OCI-LY3 (cell line): ENCODE data around the gene MYOT.
"Not testable (repeated sequence)": the region's sequence is repeated elsewhere in the genome, so short reads cannot be mapped to it uniquely, and the experiment has no call there.

ENCODE experiments used
- EZH2phosphoT487 ChIP-seq: fragments of 200-600 bp; shearing (Covaris generic); IDR thresholded peaks from 2 replicates; pipeline ENCODE4 v1.6.1; 2018; ENCODE audit warnings: antibody characterized with exemption, mixed run types, low read depth
- TF ChIP-seq, protein P1 (sequence below): fragments of 200-600, 300-600 bp; sonication (generic); IDR thresholded peaks from 2 replicates; pipeline ENCODE4 v1.5.1; 2014; ENCODE audit warnings: antibody characterized with exemption, low read length, low read depth

DNA sequence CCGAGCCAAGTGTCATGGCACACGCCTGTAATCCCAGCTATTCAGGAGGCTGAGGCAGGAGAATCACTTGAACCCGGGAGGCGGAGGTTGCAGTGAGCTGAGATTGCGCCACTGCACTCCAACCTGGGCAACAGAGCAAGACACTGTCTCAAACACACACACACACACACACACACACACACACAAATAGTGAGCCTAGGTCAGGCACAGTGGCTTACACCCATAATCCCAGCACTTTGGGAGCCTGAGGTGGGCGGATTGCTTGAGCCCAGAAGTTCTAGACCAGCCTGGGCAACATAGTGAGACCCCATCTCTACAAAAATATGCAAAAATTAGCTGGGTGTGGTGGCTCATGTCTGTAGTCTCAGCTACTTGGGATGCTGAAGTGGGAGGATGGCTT, 4.0 kb upstream of the MYOT start:
- TF ChIP-seq, protein P1, sequence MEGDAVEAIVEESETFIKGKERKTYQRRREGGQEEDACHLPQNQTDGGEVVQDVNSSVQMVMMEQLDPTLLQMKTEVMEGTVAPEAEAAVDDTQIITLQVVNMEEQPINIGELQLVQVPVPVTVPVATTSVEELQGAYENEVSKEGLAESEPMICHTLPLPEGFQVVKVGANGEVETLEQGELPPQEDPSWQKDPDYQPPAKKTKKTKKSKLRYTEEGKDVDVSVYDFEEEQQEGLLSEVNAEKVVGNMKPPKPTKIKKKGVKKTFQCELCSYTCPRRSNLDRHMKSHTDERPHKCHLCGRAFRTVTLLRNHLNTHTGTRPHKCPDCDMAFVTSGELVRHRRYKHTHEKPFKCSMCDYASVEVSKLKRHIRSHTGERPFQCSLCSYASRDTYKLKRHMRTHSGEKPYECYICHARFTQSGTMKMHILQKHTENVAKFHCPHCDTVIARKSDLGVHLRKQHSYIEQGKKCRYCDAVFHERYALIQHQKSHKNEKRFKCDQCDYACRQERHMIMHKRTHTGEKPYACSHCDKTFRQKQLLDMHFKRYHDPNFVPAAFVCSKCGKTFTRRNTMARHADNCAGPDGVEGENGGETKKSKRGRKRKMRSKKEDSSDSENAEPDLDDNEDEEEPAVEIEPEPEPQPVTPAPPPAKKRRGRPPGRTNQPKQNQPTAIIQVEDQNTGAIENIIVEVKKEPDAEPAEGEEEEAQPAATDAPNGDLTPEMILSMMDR: not testable (repeated sequence)
- TF ChIP-seq EZH2phosphoT487: not testable (repeated sequence)
